LNCaP clone FGC (cell line): ENCODE measurements around the gene KCNN2.

ENCODE experiments used
- DNase-seq: peaks from one replicate; pipeline ENCODE4 v3.0.0-alpha.2; 2011; ENCODE audit warnings: low read depth
- H3K4me3 ChIP-seq: 2 replicates; pipeline ENCODE4 v1.5.1; 2011; ENCODE audit warnings: mild to moderate bottlenecking, low read depth, low read length, control low read depth
- CTCF ChIP-seq: IDR thresholded peaks from 2 replicates; pipeline ENCODE4 v1.5.1; 2012; ENCODE audit warnings: mild to moderate bottlenecking; ENCODE audit not compliant: control insufficient read depth, insufficient read depth; ENCODE audit errors: extremely low read depth

The KCNN2 gene

GRCh38 chr5:114377050-114377844 is 15.4 kb downstream of the KCNN2 start:
- no peak for TF ChIP-seq CTCF
- H3K4me3 ChIP-seq: peak overlapping the region; percentile 40
- DNase-seq: no peak

- no peak for TF ChIP-seq CTCF
- H3K4me3 ChIP-seq: peak overlapping the region; percentile 40
- DNase-seq: peak; percentile 97
These were observed 16.1 kb downstream of the KCNN2 start for GRCh38 chr5:114377946-114378345.

- H3K4me3 ChIP-seq: no peak overlapping the region
- no peak for DNase-seq
- TF ChIP-seq CTCF: no peak
These were observed 18.9 kb downstream of the KCNN2 start for GRCh38 chr5:114380721-114381120.

- TF ChIP-seq CTCF: no peak
- no peak for DNase-seq
- H3K4me3 ChIP-seq: no peak overlapping the region
These were observed 25.6 kb downstream of the KCNN2 start for GRCh38 chr5:114387433-114387832.

- no peak for TF ChIP-seq CTCF
- no peak for DNase-seq
- no peak overlapping the region for H3K4me3 ChIP-seq
These were observed 28.6 kb downstream of the KCNN2 start for GRCh38 chr5:114390431-114390830.

- no peak for DNase-seq
- no peak for TF ChIP-seq CTCF
- H3K4me3 ChIP-seq: no peak overlapping the region
These were observed 29.5 kb downstream of the KCNN2 start for GRCh38 chr5:114391321-114391720.

GRCh38 chr5:114393159-114393558 is 31.3 kb downstream of the KCNN2 start:
- H3K4me3 ChIP-seq: no peak overlapping the region
- no peak for TF ChIP-seq CTCF
- no peak for DNase-seq
